Subcutaneous abdominal adipose tissue (tissue), 5 donors: ENCODE results near the gene ATR.

ENCODE experiments used
- H3K27ac ChIP-seq: one replicate; pipeline ENCODE4 v1.7.0; 2013; ENCODE audit warnings: low read depth, mild to moderate bottlenecking, inconsistent platforms, low read length, moderate library complexity
- H3K27me3 ChIP-seq, 5 donors: one replicate each; pipeline ENCODE4 v1.7.0; 2013; ENCODE audit warnings: low read length in 5 of 5, inconsistent platforms in 1 of 5; ENCODE audit not compliant: control insufficient read depth in 5 of 5, insufficient read depth in 4 of 5
- H3K36me3 ChIP-seq, 5 donors: one replicate each; pipeline ENCODE4 v1.7.0; 2013; ENCODE audit warnings: low read length in 5 of 5; ENCODE audit not compliant: control insufficient read depth in 5 of 5, insufficient read depth in 5 of 5
- H3K4me1 ChIP-seq, 5 donors: one replicate each; pipeline ENCODE4 v1.7.0; 2013; ENCODE audit warnings: low read length in 5 of 5, mild to moderate bottlenecking in 3 of 5, moderate library complexity in 1 of 5; ENCODE audit not compliant: control insufficient read depth in 5 of 5, insufficient read depth in 5 of 5
- H3K4me3 ChIP-seq, 5 donors: one replicate each; pipeline ENCODE4 v1.7.0; 2013; ENCODE audit warnings: low read length in 5 of 5, low read depth in 1 of 5
- H3K9ac ChIP-seq, 5 donors: one replicate each; pipeline ENCODE4 v1.7.0; 2013; ENCODE audit warnings: low read length in 5 of 5, mild to moderate bottlenecking in 4 of 5, moderate library complexity in 3 of 5
- H3K9me3 ChIP-seq, 5 donors: one replicate each; pipeline ENCODE4 v1.7.0; 2013; ENCODE audit warnings: low read length in 5 of 5; ENCODE audit not compliant: control insufficient read depth in 5 of 5
- donor health status: healthy.
- donor health status: healthy.
- donor health status: healthy.
- donor health status: healthy.
- donor health status: healthy.

ATR gene

GRCh38 chr3:142542054-142542453 lies 36.5 kb downstream of the ATR start:
- H3K9me3 ChIP-seq, result no peaks in the 10 kb centered on the region
- no peaks in the 10 kb centered on the region for H3K4me1 ChIP-seq
- peaks cover 8 to 35% (median 26%) of the 10 kb centered on the region in 5 donors for H3K36me3 ChIP-seq
- no peak overlapping the region for H3K4me3 ChIP-seq
- H3K27me3 ChIP-seq, result no peaks in the 10 kb centered on the region
- H3K9ac ChIP-seq, result no peak overlapping the region
- H3K27ac ChIP-seq, result no peak overlapping the region

DNA sequence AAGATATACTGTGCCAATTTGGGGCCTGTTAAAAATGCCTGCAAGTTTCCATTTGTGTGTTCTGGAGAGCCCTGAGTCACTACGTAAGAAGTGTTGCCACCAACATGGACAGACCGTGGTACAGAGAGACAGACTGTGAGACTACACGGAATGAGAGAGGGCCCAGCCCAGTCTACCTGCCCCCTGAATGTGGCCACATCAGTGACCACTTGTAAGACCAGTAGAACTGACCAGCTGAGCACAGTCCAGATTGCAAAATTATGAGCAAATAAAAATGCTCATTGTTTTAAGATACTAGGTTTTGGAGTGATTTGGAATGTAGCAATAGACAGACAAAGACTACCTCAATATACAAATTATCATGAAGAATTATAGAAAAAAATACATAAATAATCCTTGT lies 42.0 kb downstream of the ATR start:
- no peak overlapping the region for H3K4me3 ChIP-seq
- no peaks in the 10 kb centered on the region for H3K4me1 ChIP-seq
- H3K36me3 ChIP-seq, result peaks cover 34 to 56% (median 44%) of the 10 kb centered on the region in 5 donors
- H3K27ac ChIP-seq, result no peak overlapping the region
- no peak overlapping the region for H3K9ac ChIP-seq
- H3K9me3 ChIP-seq, result no peaks in the 10 kb centered on the region
- no peaks in the 10 kb centered on the region for H3K27me3 ChIP-seq

- H3K27me3 ChIP-seq, result no peaks in the 10 kb centered on the region
- no peak overlapping the region for H3K27ac ChIP-seq
- H3K4me1 ChIP-seq, result no peaks in the 10 kb centered on the region
- no peak overlapping the region for H3K9ac ChIP-seq
- H3K36me3 ChIP-seq, result peaks cover 34 to 56% (median 44%) of the 10 kb centered on the region in 5 donors
- no peaks in the 10 kb centered on the region for H3K9me3 ChIP-seq
- H3K4me3 ChIP-seq, result no peak overlapping the region
These were observed 44.0 kb downstream of the ATR start for GRCh38 chr3:142534543-142534942.

DNA sequence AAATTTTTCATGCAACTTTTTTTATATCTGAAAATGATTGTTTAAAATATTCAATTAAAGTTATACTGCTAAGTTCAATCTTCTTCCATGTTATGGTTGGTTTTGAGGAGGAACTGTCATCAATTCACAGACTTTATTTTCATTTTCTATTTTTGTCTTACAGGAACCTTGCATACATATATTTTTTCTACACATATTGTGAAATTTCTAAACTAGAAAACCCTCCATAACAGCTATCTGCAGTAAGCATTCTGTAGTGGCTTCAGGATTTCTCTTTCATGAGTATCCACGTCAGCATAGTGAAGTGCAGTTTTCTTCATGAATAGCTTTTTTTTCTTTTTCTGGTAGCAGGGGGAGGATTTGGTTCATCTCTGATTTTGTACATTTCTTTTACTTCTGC lies 48.2 kb downstream of the ATR start:
- no peaks in the 10 kb centered on the region for H3K9me3 ChIP-seq
- no peaks in the 10 kb centered on the region for H3K4me1 ChIP-seq
- no peaks in the 10 kb centered on the region for H3K27me3 ChIP-seq
- H3K4me3 ChIP-seq, result no peak overlapping the region
- H3K9ac ChIP-seq, result no peak overlapping the region
- peaks cover 21 to 34% (median 31%) of the 10 kb centered on the region in 5 donors for H3K36me3 ChIP-seq
- no peak overlapping the region for H3K27ac ChIP-seq

GRCh38 chr3:142523921-142524566 lies 54.5 kb downstream of the ATR start:
- Histone ChIP-seq H3K9ac (no peak overlapping the region), H3K27me3 (no peaks in the 10 kb centered on the region), H3K4me3 (no peak overlapping the region), H3K27ac (no peak overlapping the region), H3K36me3 (peaks cover 14 to 34% (median 29%) of the 10 kb centered on the region in 5 donors), H3K9me3 (peaks cover 0 to 3% (median 0%) of the 10 kb centered on the region in 5 donors), H3K4me1 (no peaks in the 10 kb centered on the region)

DNA sequence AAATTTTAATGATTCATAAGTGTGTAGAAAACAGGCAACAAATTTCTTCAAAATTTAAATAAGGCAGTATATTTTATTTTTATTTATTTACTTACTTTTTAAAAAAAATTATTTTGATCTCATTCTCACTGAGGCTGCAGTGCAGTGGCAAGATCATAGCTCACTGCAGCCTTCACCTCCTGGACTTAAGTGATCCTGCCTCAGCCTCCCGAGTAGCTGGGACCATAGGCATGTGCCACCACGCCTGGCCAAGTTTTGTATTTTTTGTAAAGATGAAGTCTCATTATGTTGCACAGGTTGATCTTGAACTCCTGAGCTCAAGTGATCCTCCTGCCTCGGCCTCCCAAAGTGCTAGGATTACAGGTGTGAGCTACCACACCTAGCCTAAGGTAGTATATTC lies 69.5 kb downstream of the ATR start:
- Histone ChIP-seq H3K27me3 (no peaks in the 10 kb centered on the region), H3K9ac (no peak overlapping the region), H3K4me1 (no peaks in the 10 kb centered on the region), H3K9me3 (no peaks in the 10 kb centered on the region), H3K27ac (no peak overlapping the region), H3K4me3 (no peak overlapping the region), H3K36me3 (peaks cover 16 to 39% (median 26%) of the 10 kb centered on the region in 5 donors)

GRCh38 chr3:142507241-142507640 lies 71.3 kb downstream of the ATR start:
- no peaks in the 10 kb centered on the region for H3K27me3 ChIP-seq
- no peak overlapping the region for H3K9ac ChIP-seq
- H3K36me3 ChIP-seq, result peaks cover 16 to 35% (median 25%) of the 10 kb centered on the region in 5 donors
- H3K4me1 ChIP-seq, result no peaks in the 10 kb centered on the region
- no peak overlapping the region for H3K4me3 ChIP-seq
- H3K9me3 ChIP-seq, result no peaks in the 10 kb centered on the region
- no peak overlapping the region for H3K27ac ChIP-seq

DNA sequence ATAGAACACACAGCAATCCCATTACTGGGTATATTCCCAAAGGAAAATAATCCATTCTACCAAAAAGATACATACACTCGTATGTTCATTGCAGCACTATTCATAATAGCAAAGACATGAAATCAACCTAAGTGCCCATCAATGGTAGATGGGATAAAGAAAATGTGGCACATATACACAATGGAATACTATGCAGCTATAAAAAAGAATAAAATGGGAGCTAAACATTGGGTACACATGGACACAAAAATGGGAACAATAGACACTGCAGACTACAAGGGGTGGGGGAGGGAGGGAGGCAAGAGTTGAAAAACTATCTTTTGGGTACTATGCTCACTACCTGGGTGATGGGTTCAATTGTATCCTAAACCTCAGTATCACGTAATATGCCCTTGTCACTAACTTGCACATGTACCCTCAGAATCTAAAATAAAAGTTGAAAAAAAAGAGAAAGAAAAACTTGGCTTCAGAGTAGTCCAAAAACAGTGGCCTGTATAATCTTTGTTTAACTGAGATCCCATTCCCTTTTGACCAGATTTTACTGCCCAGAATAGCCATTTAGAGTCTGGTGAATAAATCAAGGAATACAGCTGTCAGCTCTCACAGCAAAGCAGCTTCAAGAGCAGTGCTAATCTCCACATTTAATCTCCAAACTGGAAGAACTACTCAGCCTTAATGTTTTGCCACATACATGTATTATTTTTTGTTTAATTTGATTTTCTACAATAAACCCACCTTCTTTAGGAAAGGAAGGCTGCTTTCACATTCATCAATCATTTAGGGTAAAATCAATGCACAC lies 76.1 kb downstream of the ATR start:
- Histone ChIP-seq H3K9me3 (no peaks in the 10 kb centered on the region), H3K27ac (no peak overlapping the region), H3K36me3 (peaks cover 14 to 44% (median 29%) of the 10 kb centered on the region in 5 donors), H3K9ac (no peak overlapping the region), H3K4me1 (peaks cover 0 to 3% (median 0%) of the 10 kb centered on the region in 5 donors), H3K27me3 (no peaks in the 10 kb centered on the region), H3K4me3 (no peak overlapping the region)

GRCh38 chr3:142501004-142501926 lies 77.3 kb downstream of the ATR start:
- Histone ChIP-seq H3K36me3 (peaks cover 16 to 46% (median 32%) of the 10 kb centered on the region in 5 donors), H3K4me1 (peaks cover 0 to 3% (median 0%) of the 10 kb centered on the region in 5 donors), H3K4me3 (no peak overlapping the region), H3K9me3 (no peaks in the 10 kb centered on the region), H3K27me3 (no peaks in the 10 kb centered on the region), H3K27ac (no peak overlapping the region), H3K9ac (no peak overlapping the region)
